ENCODE data around the gene WAC. TPM values are rescaled to one million over a fixed set of nuclear protein-coding genes. Genes with fewer than 3 reads are reported as not detected.

Gene WAC
- total and polyA plus RNA-seq, 3 experiments from 2014 or later: 119 to 142 (median 134) TPM

DNA sequence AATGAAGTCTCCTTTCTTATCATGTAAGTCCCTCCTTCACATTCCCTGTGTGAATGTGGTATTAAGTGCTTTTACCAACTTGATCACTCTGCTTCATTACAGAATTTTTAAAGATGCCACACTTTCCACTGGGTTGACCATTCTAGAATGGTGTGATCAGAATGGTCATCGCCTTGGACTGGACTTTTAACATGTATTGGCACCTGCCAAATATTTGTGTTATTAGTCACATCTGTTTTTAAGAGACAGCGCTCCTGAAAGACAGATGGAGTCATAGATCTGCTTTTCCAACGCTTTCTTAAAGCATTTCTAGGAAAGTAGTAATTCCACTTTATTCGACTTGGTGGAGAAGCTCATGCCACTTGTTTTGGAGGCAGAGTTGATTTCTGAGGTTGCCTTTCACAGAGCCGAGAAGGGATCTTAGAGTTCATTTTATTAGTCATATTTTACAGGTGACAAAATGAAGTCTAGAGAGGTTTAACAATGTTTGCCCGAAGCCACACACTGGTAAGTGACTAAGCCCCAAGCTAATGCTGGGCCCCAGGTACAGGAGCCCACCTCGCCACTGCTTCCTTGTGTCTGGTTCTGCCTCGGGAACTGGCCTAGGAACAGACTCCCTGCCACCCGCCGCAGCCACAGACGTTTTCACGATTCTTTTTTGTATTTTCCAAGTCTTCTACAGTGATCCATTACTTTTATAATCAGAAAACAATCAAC lies 134.0 kb downstream of the WAC start:
- DNase-seq: no peak
- Mint-ChIP-seq H3K4me1 (peaks cover 14 to 24% (median 20%) of the 10 kb centered on the region in 3 donors), H3K27ac (peak overlapping the region in 1 of 8 donors; percentile 26), H3K9me3 (peaks cover 0 to 3% (median 0%) of the 10 kb centered on the region in 5 donors), H3K4me3 (peak overlapping the region in 1 of 7 donors; percentile 62), H3K27me3 (peaks cover 45 to 75% of the 10 kb centered on the region in 2 donors), H3K36me3 (no peaks in the 10 kb centered on the region)
- CTCF ChIA-PET: no interaction called here
- Histone ChIP-seq H3K4me1 (ENCODE audit: insufficient read depth, low read length) (no peaks in the 10 kb centered on the region), H3K4me3 (ENCODE audit: low read length) (no peak overlapping the region), H3K9me3 (ENCODE audit: low read length) (no peaks in the 10 kb centered on the region), H3K27me3 (ENCODE audit: insufficient read depth, low read length, poor library complexity, severe bottlenecking) (peaks cover 15% of the 10 kb centered on the region), H3K27ac (ENCODE audit: low read depth, low read length) (no peak overlapping the region), H3K36me3 (ENCODE audit: insufficient read depth, low read length) (no peaks in the 10 kb centered on the region)
- POLR2A ChIA-PET: no interaction called here

DNA sequence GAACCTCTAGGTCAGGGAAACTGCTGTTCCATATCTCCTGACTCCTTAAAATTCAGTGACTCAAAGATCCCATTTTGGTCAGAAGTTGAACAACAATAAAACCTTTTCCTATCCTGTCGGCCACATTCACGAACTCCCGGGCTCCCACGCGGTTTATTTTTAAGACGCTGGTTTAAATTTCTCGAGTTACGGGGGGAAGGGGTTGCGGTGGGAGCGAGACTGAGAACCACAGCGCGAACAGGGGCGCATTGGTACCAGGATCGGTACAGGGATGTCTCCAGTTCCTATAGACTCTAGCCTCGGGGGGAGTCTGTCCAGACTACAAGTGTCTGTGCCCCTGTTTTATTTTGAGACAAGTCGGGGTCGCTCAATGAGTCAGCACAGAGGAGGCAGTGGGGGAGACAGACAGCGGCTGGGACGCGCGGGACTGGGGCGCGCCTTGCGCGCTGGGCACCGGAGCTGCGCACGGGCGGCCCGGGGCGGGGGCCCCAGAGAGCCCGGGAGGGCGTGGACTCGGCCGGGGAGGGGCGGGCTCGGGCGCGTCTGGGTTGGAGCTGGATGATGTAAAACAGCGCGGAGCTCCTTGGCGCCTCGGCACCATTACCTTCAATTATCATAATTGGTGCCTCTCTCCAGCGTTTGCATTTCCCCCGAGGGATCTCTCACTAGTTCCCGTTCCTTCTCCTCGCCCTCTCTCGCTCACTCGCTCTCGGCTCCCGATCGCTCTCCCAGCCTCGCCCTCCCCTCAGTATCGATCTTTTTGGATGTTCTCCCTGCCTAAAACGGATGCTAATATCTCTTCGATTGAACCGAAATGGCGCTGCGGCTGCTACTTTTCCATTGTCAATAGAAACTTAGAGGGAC lies 135.7 kb downstream of the WAC start:
- H3K36me3 ChIP-seq (ENCODE audit: insufficient read depth, low read length): no peaks in the 10 kb centered on the region
- CTCF ChIA-PET: no interaction called here
- POLR2A ChIA-PET: no interaction called here
- peak overlapping the region; percentile 24 to 81 (median 66) for H3K4me3 Mint-ChIP-seq
- peak overlapping the region in 1 of 8 donors; percentile 47 for H3K27ac Mint-ChIP-seq
- DNase-seq: peak in 2 of 5 donors; percentile 2 to 37
- H3K4me1 ChIP-seq (ENCODE audit: insufficient read depth, low read length): no peaks in the 10 kb centered on the region
- H3K27me3 Mint-ChIP-seq: peaks cover 46 to 80% of the 10 kb centered on the region in 2 donors
- peaks cover 15% of the 10 kb centered on the region for H3K27me3 ChIP-seq (ENCODE audit: insufficient read depth, low read length, poor library complexity, severe bottlenecking)
- H3K4me1 Mint-ChIP-seq: peaks cover 14 to 23% (median 20%) of the 10 kb centered on the region in 3 donors
- no peaks in the 10 kb centered on the region for H3K9me3 ChIP-seq (ENCODE audit: low read length)
- H3K4me3 ChIP-seq (ENCODE audit: low read length): no peak overlapping the region
- peaks cover 0 to 3% (median 0%) of the 10 kb centered on the region in 5 donors for H3K9me3 Mint-ChIP-seq
- H3K36me3 Mint-ChIP-seq: no peaks in the 10 kb centered on the region
- no peak overlapping the region for H3K27ac ChIP-seq (ENCODE audit: low read depth, low read length)

DNA sequence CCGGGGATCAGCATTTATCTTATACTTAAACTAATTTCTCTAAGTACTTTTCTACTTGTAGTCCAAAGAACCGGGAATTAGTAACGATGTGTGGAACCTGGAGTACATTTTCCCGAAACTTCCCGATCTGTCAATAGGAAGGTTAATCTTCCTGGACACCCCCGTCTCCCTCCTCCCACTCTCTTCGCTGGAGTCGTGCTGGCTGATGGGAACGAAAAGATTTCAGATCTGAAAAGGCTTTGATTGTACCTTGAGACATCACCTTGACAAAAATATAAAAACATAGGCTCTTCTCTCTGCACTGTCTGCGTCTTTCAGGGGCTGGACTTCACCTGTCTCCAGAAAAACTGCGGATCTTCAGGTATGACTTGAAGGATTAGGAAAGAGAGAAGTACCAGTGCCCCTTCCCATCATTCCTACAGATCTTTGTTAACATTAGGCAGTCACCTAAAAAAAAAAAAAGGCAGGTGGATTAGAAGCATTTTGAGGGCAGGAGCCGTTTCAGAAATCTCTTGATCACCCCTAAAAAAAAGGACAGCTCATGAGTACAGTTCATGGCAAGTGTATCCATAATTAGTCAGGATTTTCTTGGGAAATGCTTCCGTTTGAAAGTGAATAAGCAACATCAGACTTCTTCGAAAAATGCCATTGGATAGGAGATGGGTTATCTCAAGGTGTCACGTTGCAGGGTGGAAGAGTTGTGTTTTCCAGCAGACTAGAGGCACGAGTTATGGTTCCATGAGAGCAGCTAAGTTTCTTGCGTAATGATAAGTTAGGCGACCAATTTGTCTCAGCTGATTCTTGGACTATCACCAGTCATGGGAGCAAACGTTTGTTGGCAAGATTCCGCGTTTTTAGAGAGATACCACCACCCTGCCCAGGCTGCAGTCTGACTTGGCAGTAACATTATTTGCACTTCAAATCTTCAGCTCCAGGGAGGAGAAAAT lies 136.6 kb downstream of the WAC start:
- H3K36me3 ChIP-seq (ENCODE audit: insufficient read depth, low read length): no peaks in the 10 kb centered on the region
- Mint-ChIP-seq H3K36me3 (no peaks in the 10 kb centered on the region), H3K9me3 (peaks cover 0 to 3% (median 0%) of the 10 kb centered on the region in 5 donors), H3K4me1 (peaks cover 9 to 18% (median 16%) of the 10 kb centered on the region in 3 donors), H3K27me3 (peaks cover 45 to 83% of the 10 kb centered on the region in 2 donors), H3K27ac (no peak overlapping the region), H3K4me3 (peak overlapping the region in 6 of 7 donors; percentile 10 to 81 (median 64))
- CTCF ChIA-PET: no interaction called here
- no peak for DNase-seq
- H3K27ac ChIP-seq (ENCODE audit: low read depth, low read length): no peak overlapping the region
- no peak overlapping the region for H3K4me3 ChIP-seq (ENCODE audit: low read length)
- H3K9me3 ChIP-seq (ENCODE audit: low read length): no peaks in the 10 kb centered on the region
- H3K4me1 ChIP-seq (ENCODE audit: insufficient read depth, low read length): no peaks in the 10 kb centered on the region
- peaks cover 15% of the 10 kb centered on the region for H3K27me3 ChIP-seq (ENCODE audit: insufficient read depth, low read length, poor library complexity, severe bottlenecking)
- POLR2A ChIA-PET: no interaction called here

Other genes with a start within 250 kb of the WAC start
- 1 to 10 TPM; 6.6 to 7.9 TPM for gene MPP7, start 230.1 kb upstream of the WAC start, total RNA-seq
- gene MPP7, start 230.1 kb upstream of the WAC start, polyA plus RNA-seq: 22.2 TPM
- 1 to 10 TPM; 1.4 to 1.7 TPM for gene BAMBI, start 144.4 kb downstream of the WAC start, total RNA-seq
- gene BAMBI, start 144.4 kb downstream of the WAC start, polyA plus RNA-seq: 0.56 TPM